GM19240 (cell line): Measurements from ENCODE around the gene RAMACL.

Experiments used
- DNase-seq: peaks from one replicate; pipeline ENCODE4 v3.0.0; 2011; ENCODE audit warnings: low spot score; ENCODE audit not compliant: insufficient read length

The RAMACL gene

DNA sequence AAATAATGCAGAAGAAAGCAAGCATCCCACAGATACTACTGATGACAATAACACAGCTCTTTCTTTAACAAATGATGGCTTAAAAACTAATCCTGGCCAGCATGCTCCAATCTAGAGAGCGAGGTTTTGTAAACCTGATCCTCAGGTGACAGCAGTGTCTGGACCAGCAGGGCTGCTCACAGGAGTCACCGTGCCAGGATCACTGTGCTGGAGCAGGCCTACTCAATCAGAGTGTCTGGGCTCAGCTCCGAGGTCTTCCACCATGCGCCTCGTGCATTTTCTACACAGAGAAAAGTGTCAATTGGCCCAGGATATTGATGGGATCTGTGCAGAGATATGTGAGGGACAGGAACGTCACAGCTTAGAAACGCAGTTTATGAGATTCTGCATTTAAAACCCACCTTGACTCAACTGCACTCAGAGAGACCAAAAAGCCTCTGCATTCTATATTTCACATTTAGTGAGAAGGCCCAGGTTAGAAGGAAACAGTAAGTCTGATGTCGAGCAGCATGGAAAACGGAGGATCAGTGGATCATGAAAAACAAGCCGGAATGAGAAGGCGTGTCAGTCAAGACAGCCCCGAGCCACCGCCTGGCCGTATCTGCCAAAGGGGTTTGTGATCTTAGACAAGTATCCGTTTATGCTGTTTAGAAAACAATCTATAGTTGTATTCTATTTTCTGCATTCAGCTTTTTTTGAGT lies 7.8 kb downstream of the RAMACL start:
- no peak for DNase-seq

GRCh38 chr6:166575205-166575604 lies 11.3 kb downstream of the RAMACL start:
- no peak for DNase-seq

GRCh38 chr6:166573511-166574216 lies 12.8 kb downstream of the RAMACL start:
- DNase-seq = no peak

- DNase-seq = no peak
Measured at GRCh38 chr6:166572370-166573261, 13.9 kb downstream of the RAMACL start.

DNA sequence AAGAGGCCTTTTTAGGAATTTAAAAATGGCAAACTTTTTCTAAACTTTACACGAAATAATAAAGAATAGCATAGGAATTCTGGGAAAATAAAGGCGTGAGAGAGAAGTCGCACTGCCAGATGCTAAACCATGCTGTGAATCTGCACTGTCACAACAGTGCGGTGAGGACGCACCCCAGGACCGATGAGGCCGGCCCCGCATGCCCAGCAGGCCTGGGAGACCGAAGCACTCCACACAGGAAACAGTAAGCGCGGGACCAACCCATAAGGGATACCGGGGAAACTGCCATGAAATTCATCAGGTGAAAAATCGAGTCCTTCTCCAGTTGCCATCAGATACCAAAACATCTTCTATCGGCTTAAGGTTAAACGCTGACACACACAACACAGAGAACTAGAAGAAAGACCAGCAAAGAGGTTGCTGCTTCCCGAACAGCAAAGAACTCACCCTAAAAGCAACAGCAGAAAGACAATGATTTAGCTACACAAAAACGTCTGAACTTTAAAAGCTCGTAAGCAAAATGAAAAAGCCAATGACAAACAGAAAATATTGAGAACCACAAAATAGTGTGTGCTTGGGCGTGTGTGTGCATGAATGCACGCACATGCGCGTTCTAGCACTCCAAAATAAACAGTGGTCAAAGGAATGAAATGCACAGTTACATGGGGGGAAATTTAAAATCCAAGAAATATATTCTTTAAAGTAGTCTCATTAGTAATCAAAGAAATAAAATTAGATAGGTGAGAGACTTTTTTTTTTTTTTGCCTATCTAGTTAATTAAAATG lies 15.4 kb downstream of the RAMACL start:
- DNase-seq = no peak

GRCh38 chr6:166569206-166569605 lies 17.3 kb downstream of the RAMACL start:
- DNase-seq = no peak

DNA sequence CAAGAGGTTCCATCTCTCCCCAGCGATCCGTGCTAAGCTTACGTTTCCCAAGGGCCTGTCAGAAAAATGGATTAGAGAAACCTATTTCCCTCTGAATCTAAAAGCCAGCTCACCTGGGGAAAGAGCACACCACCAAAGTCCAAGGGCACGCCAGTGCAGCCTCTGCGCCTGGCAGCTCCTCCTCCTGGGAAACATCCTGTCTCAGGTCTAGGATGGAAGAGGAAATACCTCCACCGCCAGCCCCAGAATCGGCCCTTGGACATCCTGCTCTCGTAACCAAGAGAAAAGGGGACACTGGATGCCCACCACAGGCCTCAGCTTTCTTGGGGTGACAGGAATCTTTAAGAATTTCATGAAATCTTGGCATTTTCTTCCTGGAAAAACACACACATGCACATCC lies 18.7 kb downstream of the RAMACL start:
- DNase-seq = no peak

DNA sequence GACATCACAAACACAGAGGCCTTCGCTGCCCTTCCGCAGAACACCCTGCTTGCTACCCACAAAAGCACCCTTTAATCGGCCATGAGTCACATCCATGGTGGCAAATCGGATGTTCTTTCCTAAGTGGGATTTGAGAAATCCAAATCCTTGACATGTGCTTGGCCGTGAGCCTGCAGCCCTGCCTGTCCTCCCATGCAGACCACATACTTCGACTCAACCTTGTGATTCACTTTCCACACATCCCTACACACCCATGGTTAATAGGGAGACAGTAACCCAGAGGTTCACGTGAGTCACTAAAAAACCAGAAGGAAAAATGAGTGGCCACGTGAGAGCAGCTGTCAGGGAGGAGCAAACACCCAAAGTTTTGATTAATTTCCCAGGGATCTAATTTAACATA lies 19.4 kb downstream of the RAMACL start:
- no peak for DNase-seq

DNA sequence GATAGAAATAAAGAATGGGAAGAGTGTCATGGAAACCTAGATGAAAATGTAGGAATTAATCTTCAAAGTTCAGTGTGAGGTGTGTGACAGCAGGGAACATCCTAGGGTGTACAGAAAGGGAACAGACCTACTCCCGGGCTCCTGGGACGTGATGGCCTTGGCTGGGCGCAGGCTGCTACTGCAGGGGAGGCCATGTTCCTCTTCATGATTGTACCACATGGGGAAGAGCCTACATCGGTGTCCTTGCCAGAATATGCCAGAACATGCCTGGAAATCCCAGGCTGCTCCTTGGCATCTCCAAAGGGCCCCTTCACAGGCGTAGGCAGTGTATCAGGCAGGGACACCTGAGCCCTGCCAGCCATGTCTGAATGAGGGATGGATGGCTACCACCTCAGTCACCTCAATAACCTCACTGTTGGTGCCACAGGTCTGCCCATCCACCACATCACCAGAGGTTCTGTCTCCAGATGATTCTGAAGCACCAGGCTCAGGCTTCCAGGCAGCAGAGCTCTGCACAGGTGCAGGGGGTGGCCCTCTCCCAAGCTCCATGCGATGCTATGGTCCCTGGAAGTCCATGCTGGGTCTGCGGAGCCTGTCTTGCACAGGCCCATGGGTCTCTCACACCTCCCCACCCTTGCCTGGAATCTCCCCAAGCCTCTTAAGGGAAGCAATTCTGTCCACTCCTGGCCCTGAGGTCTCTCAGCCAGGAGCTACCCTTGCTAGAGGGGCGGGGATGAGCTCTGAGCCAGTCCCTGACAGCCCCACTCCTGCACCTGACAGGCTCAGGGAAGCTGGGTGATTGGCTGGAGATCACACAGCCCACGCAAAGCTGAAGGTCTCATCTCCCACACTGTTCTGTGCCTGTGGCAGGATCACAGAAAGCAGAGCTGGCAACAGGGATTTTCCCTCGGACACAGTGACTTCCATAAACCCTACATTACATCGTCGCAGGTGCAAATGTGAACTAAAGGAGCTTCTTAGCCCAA lies 20.2 kb downstream of the RAMACL start:
- no peak for DNase-seq

DNA sequence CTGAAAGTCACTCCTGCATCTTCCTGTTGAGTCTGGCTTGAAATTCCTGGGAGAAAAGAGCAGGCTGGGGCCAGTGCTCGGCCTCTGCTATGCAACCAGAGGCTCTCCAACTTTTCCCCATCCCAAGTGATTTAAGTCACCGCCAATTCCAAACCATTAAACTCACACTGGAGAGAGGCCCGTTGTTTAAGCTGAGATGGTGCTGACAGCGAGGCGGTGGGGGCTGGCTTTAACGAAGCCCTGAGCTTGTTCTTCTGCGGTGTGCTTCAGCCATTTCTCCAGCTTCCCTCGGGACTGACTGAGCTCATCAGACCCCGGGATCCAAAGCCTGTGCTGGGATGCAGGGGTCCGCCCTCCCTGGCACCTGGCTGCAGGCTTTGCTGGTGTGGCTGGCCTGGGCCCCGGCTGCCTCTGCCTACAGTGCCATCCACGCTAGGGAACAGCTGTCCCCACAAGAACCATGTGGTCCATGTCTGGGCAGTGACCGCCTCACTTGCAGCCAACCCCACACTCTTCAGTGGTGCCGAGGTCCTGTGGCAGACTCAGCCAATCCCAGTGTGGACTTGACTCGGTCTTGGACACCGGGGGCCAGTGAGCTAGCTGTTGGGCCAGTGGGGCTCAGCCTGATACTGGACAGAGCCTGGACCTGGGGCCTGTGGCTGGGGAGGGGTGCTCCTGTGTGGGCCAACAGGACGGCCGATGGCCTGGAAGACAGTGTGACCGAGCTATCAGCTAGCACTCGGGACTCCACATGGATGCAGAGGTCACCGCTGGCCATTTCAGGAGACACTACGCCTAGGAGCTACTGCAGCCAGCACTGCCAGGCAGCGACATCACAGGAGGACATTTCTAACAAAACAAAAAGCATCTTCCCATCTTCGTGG lies 21.2 kb downstream of the RAMACL start:
- DNase-seq = no peak

GRCh38 chr6:166563805-166564204 lies 22.7 kb downstream of the RAMACL start:
- DNase-seq = no peak

GRCh38 chr6:166563200-166563599 lies 23.3 kb downstream of the RAMACL start:
- DNase-seq = no peak

GRCh38 chr6:166562726-166563125 lies 23.8 kb downstream of the RAMACL start:
- no peak for DNase-seq

GRCh38 chr6:166561771-166562359 lies 24.6 kb downstream of the RAMACL start:
- DNase-seq = no peak

- DNase-seq = no peak
Measured at GRCh38 chr6:166560222-166560621, 26.3 kb downstream of the RAMACL start.

DNA sequence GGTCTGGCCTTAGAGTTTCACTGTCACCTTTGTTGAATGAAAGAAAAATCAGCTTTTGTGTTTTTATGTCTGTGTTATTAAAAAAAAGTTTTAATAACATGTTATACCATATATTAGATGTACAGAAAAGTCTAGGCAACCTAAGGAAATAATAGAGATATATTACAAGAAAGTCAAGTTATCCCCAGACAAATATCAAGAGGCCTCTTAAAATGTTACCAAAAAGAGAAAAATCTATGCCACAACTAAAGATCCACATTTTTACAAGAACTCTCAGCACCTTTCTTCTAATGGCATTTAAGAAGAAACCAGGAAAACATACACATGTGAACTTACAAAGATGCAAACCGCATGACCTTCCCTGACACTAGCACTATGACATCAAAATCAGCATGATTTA lies 26.8 kb downstream of the RAMACL start:
- DNase-seq = no peak

DNA sequence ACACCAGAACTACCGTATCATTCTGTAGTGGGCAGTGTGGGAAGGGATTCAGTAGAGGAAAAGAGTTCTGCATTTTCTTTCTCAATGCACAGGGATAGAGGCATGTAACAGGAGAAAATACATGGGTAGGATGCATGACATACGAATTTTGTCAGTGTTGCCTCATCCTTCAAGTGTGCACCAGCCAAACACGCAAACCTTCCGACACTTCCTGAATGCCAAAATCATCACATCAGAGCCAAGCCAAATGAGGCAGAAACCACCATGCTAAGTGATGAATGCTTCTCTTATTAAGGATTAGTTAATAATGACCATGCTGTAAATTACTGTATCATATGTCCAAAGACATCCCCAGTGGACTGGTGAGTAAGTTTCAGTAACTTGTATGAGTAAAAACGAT lies 27.3 kb downstream of the RAMACL start:
- no peak for DNase-seq

DNA sequence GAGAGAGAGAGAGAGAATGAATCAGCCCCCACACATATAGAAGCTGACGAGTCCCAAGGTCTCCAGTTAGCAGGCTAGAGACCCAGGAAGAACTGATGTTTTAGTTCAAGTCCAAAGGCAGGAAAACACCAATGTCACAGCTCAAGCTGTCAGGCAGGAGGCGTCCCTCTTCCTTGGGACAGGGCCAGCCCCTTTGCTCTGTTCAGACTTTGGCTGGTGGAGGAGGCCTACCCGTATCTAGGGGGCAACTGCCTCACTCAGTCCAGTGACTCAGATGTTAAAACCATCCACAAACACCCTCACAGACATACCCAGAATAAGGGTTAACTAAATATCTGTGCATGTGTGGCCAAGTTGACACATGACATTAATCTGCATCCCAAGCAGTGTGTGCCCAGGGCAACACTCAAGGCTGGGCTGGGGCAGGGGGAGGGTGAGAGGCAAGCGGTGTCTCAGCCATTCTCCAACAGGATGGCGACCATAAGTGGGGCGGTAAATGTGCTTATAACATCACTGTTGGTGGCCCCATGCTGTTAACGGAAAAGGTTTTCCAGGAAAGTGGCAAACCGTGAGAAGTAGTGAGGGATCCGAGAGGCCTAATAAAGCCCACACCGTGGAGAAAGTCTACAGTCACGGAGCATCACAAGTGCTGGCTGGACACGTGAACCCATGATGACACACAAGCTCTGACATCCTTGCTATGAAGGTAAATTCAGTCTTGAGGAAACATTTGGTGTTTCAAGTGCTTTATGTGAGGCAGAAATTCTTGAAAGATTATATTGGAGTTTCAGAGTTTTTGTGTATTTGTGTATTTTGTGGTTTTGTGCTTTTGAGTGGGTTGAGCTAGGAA lies 28.1 kb downstream of the RAMACL start:
- no peak for DNase-seq
